GM12864 (cell line): ENCODE data around the gene MRI1.

ENCODE experiments used
- DNase-seq: peaks from one replicate; pipeline ENCODE4 v3.0.0-alpha.2; 2011; ENCODE audit warnings: low read depth
- H3K4me3 ChIP-seq: 2 replicates; pipeline ENCODE4 v1.5.1; 2011; ENCODE audit warnings: mild to moderate bottlenecking, low read depth, low read length, control low read depth
- CTCF ChIP-seq: IDR thresholded peaks from 2 replicates; pipeline ENCODE4 v1.5.1; 2011; ENCODE audit warnings: low read depth, mild to moderate bottlenecking, moderate library complexity, low read length, control low read depth, inconsistent platforms; ENCODE audit errors: missing control alignments

The MRI1 gene

GRCh38 chr19:13764101-13764807, at the start of gene MRI1:
Gene MRI1, plus strand, starts transcription at chr19:13764522. Its CDS starts 67 bp downstream, at chr19:13764589.
- no peak for DNase-seq
- peak within 1 kb of the TSS; percentile 88 for H3K4me3 ChIP-seq
- TF ChIP-seq CTCF = no peak

- no peak for DNase-seq
- no peak for TF ChIP-seq CTCF
- H3K4me3 ChIP-seq = no peak overlapping the region
Observed at GRCh38 chr19:13717194-13717643, 47.1 kb upstream of the MRI1 start.

GRCh38 chr19:13718733-13719132, 45.6 kb upstream of the MRI1 start:
- no peak for TF ChIP-seq CTCF
- DNase-seq = no peak
- no peak overlapping the region for H3K4me3 ChIP-seq

- TF ChIP-seq CTCF = no peak
- no peak for DNase-seq
- H3K4me3 ChIP-seq = no peak overlapping the region
Observed at GRCh38 chr19:13722146-13722545, 42.2 kb upstream of the MRI1 start.

GRCh38 chr19:13723206-13723605, 41.1 kb upstream of the MRI1 start:
- no peak for DNase-seq
- no peak for TF ChIP-seq CTCF
- H3K4me3 ChIP-seq = no peak overlapping the region

GRCh38 chr19:13726323-13726722, 38.0 kb upstream of the MRI1 start:
- no peak for TF ChIP-seq CTCF
- DNase-seq = no peak
- no peak overlapping the region for H3K4me3 ChIP-seq

- DNase-seq = no peak
- no peak overlapping the region for H3K4me3 ChIP-seq
- no peak for TF ChIP-seq CTCF
Observed at GRCh38 chr19:13727798-13728197, 36.5 kb upstream of the MRI1 start.
